NCI-H526 (cell line): ENCODE data around the gene CX3CL1.
"Not testable (repeated sequence)": the region's sequence is repeated elsewhere in the genome, so short reads cannot be mapped to it uniquely, and the experiment has no call there.

ENCODE experiments used
- DNase-seq, 2 experiments: peaks; one replicate each; lab custom pipeline; 2025; lab: John Stamatoyannopoulos, UW

Gene CX3CL1

DNA sequence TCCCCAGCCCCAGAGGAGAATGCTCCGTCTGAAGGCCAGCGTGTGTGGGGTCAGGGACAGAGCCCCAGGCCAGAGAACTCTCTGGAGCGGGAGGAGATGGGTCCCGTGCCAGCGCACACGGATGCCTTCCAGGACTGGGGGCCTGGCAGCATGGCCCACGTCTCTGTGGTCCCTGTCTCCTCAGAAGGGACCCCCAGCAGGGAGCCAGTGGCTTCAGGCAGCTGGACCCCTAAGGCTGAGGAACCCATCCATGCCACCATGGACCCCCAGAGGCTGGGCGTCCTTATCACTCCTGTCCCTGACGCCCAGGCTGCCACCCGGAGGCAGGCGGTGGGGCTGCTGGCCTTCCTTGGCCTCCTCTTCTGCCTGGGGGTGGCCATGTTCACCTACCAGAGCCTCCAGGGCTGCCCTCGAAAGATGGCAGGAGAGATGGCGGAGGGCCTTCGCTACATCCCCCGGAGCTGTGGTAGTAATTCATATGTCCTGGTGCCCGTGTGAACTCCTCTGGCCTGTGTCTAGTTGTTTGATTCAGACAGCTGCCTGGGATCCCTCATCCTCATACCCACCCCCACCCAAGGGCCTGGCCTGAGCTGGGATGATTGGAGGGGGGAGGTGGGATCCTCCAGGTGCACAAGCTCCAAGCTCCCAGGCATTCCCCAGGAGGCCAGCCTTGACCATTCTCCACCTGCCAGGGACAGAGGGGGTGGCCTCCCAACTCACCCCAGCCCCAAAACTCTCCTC, 10.4 kb downstream of the CX3CL1 start:
- DNase-seq = no peak

DNA sequence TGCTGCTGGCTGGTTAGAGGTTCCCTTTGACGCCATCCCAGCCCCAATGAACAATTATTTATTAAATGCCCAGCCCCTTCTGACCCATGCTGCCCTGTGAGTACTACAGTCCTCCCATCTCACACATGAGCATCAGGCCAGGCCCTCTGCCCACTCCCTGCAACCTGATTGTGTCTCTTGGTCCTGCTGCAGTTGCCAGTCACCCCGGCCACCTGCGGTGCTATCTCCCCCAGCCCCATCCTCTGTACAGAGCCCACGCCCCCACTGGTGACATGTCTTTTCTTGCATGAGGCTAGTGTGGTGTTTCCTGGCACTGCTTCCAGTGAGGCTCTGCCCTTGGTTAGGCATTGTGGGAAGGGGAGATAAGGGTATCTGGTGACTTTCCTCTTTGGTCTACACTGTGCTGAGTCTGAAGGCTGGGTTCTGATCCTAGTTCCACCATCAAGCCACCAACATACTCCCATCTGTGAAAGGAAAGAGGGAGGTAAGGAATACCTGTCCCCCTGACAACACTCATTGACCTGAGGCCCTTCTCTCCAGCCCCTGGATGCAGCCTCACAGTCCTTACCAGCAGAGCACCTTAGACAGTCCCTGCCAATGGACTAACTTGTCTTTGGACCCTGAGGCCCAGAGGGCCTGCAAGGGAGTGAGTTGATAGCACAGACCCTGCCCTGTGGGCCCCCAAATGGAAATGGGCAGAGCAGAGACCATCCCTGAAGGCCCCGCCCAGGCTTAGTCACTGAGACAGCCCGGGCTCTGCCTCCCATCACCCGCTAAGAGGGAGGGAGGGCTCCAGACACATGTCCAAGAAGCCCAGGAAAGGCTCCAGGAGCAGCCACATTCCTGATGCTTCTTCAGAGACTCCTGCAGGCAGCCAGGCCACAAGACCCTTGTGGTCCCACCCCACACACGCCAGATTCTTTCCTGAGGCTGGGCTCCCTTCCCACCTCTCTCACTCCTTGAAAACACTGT, 11.3 kb downstream of the CX3CL1 start:
- DNase-seq = no peak

- no peak for DNase-seq
These were observed 12.2 kb downstream of the CX3CL1 start for GRCh38 chr16:57384248-57385070.

- DNase-seq = no peak
These were observed 12.8 kb downstream of the CX3CL1 start for GRCh38 chr16:57385083-57385482.

- DNase-seq = peak in 1 of 2 experiments; percentile 20
These were observed 14.2 kb downstream of the CX3CL1 start for GRCh38 chr16:57386381-57386951.

DNA sequence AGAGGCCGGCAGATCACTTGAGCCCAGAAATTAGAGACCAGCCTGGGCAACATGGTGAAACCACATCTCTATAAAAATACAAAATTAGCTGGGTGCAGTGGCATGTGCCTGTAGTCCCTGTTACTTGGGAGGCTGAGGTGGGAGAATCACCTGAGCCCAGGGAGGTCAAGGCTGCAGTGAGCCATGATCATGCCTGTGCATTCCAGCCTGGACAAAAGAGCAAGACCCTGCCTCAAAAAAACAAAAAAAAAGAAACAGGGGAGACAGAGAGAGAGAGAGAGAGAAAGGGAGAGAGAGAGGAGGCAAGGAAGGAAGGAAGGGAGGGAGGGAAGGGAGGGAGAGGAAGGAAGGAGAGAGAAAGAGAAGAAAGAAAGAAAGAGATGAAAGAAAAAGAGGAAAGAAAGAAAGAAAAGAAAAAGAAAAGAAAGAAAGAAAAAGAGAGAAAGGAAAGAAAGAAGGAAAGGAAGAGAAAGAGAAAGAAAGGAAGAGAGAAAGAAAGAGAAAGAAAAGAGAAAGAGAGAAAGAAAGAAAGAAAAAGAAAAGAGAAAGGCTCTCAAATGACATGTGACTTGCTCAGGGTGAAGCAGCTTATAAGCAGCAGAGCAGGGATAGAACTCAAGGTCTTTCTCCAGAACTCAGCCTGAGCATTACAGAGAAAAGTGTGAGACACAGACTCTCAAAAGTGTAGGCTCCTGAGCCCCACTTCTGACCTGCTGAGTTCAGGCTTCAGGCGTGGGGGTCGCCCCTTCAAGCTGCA, 15.5 kb downstream of the CX3CL1 start:
- DNase-seq = no peak

GRCh38 chr16:57388359-57389086, 16.2 kb downstream of the CX3CL1 start:
- no peak for DNase-seq

GRCh38 chr16:57389087-57389468, 16.8 kb downstream of the CX3CL1 start:
- DNase-seq = no peak

DNA sequence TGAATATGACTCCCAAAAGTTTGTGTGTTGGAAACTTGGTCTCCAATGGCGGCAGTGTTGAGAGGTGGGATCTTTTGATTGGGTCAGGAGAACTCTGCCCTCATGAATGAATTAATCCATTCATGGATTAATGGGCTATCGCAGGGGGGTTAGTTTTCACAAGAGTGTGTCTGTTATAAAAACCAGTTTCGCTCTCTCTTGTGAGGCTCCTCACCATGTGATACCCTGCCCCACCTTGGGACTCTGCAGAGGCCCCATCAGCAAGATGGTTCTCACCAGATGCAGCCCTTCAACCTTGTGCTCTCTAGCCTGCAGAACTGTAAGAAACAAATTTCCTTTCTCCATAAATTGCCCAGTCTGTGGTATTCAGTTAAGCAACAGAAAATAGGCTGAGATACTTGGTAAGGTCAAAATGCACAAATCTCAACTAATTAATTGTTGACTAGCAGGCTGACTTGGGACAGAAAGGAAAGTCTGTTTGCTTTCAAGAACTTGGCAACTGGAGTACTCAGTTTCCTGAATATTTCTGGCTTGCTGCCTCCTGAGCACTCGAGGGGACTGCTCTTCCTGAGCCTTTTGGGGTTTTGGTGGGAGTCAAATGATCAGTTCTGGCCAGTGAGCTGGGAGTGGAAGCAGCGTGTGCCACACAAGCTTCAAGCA, 18.5 kb downstream of the CX3CL1 start:
- DNase-seq = no peak

DNA sequence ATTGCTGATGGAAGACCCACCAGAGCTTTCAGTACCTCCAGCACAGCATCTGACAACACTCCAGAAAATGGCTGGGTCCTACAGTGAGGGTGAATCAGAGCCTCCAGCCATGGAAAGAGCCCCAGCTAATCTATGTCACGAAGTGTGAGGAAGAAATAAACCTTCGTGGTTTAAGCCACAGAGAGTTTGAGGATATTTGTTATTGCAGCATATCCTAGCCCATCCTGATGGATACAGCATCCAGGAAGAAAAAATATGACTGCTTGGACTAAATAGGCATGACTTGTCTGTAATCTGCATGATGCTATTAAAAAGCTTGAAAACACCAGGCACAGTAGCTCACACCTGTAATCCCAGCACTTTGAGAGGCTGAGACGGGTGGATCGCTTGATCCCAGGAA, 19.0 kb downstream of the CX3CL1 start:
- DNase-seq = no peak

GRCh38 chr16:57391708-57392107, 19.4 kb downstream of the CX3CL1 start:
- no peak for DNase-seq

- no peak for DNase-seq
These were observed 20.4 kb downstream of the CX3CL1 start for GRCh38 chr16:57392694-57393093.

DNA sequence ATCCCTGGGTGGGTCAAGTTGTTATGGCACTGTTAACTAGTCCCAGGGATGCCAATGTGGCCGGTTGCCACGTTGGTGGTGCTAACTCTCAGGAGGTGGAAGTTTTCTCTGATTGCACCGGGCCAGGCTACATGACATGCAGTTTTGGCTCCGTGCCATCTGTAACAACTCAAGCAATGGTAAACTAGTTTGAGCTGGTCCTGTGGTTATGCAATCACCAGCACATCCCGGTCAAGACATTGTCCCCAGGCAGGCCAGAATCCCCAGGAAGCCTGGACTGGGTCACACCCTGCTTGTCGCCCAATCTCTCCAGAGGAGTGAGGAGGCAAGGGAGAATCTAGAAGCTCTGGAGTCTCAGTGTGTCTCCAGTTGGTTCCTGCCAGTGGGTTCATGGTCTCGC, 22.2 kb downstream of the CX3CL1 start:
- DNase-seq = no peak

- DNase-seq = no peak
These were observed 22.7 kb downstream of the CX3CL1 start for GRCh38 chr16:57395026-57395425.

DNA sequence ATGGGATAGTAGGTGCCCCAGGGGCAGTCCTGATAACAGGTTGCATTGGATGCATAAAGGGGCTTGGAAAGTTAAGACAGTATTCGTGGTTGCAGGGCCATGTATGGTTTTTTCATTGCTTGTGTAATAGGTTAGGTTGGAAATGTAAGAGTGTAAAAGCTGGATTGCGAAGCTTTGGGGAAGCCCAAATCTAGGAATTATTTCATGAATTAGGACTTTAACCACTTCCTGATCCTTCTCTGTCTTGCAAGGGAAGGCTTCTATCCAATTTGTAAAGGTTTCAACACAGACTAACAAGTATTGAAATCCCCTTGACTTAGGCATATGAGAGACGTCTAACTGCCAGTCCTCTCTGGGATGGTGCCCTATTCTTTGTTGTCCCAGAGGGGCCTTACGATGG, 24.5 kb downstream of the CX3CL1 start:
- DNase-seq = no peak

- not testable (repeated sequence) for DNase-seq
These were observed 25.2 kb downstream of the CX3CL1 start for GRCh38 chr16:57397493-57397892.

DNA sequence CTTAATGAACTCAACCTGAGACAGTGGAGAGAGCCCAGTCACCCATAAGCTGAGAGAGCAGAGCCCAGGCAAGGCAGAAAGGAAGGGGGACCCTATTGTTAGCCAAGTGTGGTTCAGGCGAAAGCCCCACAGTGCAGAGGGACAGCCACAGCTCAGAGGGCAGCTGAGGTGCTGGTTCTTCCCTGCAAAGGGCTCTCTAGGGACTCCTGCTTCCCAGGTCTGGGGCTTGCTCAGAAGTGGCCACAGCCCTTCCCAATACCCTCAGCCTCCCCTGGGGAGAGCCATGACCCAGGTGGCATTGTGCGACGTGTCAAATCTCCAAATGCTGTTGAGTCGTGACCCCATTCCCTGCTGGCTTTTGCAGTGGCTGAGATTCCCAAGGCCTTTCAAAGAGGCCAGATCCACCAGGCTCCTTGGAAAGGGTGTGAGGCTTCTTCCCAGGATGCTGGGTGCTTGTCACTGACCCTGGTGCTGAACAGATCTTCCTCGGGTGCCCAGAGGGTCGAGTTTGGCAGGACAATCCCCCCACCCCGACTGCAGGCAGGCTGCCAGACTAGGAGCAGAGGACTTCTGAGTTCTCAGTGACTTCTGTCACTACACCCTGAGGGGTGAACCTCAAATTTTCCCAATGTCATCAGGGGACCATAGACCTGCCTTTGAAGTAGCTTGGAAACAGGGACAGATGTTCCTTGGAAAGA, 29.8 kb downstream of the CX3CL1 start:
- no peak for DNase-seq

DNA sequence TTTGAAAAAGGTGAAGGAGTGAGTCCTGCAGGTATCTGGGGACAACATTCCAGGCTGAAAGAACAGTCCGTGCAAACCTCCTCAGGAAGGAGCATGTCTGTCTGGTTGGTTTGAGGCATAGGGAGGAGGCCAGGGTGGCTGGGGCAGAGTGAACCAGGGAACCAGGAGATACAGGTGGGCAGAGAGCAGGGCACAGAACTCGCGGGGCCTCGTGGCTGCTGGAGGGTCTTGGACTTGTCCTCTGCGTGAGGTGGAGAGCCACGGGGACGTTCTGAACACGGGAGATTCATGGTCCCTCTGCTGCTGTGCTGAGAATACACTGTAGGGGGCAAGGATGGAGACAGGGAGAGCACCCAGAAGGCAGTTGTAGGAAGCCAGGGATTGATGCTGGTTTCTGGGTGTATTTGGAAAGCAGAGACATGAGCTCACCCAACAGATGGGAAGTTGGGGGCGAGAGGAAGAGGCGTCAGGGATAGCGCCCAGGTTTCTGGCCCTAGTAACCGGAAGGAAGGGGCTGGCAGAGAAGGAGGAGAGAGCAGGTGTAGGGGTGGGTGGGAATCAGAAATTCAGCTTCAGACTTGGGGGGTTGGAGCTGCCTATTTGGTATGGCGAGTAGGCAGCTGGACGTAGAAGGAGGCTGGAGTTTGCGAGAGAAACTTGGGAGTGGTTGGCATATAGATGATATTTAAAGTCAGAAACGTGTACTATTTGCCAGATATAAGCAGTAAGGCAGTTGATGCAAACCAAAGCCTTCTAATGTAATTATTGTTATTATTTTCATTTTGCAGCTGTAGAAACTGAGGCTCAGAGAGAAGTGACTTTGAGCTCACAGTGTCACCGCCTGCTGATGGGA, 31.9 kb downstream of the CX3CL1 start, which contains the start of gene CCL17:
Gene CCL17, plus strand, starts transcription at position 803 of the 853 bp plus-strand sequence. CDS start 9,166 bp downstream, outside the sequence.
- DNase-seq = no peak
